Right atrium auricular region (tissue), 2 donors: ENCODE data around the gene KIF5A. TPM values are rescaled to one million over a fixed set of nuclear protein-coding genes. Genes with fewer than 3 reads are reported as not detected.
"Not testable (repeated sequence)": the region's sequence is repeated elsewhere in the genome, so short reads cannot be mapped to it uniquely, and the experiment has no call there.

Experiments used
- DNase-seq: peaks from one replicate; pipeline ENCODE4 v3.0.0-alpha.2; 2019; ENCODE audit warnings: low spot score
- H3K27ac ChIP-seq, 2 donors: fragments of 200-600 bp; sonication (generic); 1 replicate in 1 of 2; 2 replicates in 1 of 2; pipeline ENCODE4 v1.5.1; 2016 to 2019
- H3K27me3 ChIP-seq, 2 donors: fragments of 200-600 bp; sonication (generic); one replicate each; pipeline versions ENCODE4 v1.5.1 to v1.6.0; 2017 to 2019
- H3K36me3 ChIP-seq: fragments of 200-600 bp; sonication (generic); one replicate; pipeline ENCODE4 v1.5.1; 2016
- H3K4me1 ChIP-seq, 2 donors: fragments of 200-600 bp; sonication (generic); one replicate each; pipeline versions ENCODE4 v1.5.1 to v1.6.0; 2017 to 2019
- H3K4me3 ChIP-seq, 2 donors: fragments of 200-600 bp; sonication (generic); 1 replicate in 1 of 2; 2 replicates in 1 of 2; pipeline ENCODE4 v1.5.1; 2017 to 2019; ENCODE audit warnings: mild to moderate bottlenecking in 1 of 2, moderate library complexity in 1 of 2
- H3K9me3 ChIP-seq, 2 donors: fragments of 200-600 bp; sonication (generic); one replicate each; pipeline ENCODE4 v1.5.1; 2019
- total RNA-seq, 2 donors: library from RNA; depleted of rRNA; stranded (reverse); fragments of >200 nt; gene quantifications; one replicate each; pipeline ENCODE4 v1.1.0, GENCODE V29; 2016
- TF ChIP-seq, protein P1 (sequence below), 2 donors: fragments of 200-600 bp; sonication (generic); IDR thresholded peaks; one replicate each; pipeline ENCODE4 v1.5.1; 2019; ENCODE audit warnings: antibody characterized with exemption in 2 of 2

The KIF5A gene
- total RNA-seq, 2 donors from 2014 or later, result 0.11 to 0.12 TPM

DNA sequence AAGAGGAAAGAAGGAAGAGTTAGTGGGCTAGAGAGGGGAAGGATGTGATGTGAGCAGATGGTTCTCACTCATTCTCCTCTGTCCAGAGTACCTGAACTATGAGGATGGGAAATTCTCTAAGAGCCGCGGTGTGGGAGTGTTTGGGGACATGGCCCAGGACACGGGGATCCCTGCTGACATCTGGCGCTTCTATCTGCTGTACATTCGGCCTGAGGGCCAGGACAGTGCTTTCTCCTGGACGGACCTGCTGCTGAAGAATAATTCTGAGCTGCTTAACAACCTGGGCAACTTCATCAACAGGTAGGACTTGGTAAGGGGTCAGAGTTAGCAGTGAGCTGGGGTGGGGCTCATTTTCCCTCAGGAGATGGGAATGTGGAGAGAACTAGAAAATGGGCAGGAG is 37.2 kb upstream of the KIF5A start:
- Histone ChIP-seq H3K4me1 (peaks cover 0 to 10% of the 10 kb centered on the region in 2 donors), H3K36me3 (peaks cover 66% of the 10 kb centered on the region), H3K9me3 (no peaks in the 10 kb centered on the region), H3K27me3 (no peaks in the 10 kb centered on the region), H3K4me3 (no peak overlapping the region), H3K27ac (no peak overlapping the region)
- TF ChIP-seq, protein P1, sequence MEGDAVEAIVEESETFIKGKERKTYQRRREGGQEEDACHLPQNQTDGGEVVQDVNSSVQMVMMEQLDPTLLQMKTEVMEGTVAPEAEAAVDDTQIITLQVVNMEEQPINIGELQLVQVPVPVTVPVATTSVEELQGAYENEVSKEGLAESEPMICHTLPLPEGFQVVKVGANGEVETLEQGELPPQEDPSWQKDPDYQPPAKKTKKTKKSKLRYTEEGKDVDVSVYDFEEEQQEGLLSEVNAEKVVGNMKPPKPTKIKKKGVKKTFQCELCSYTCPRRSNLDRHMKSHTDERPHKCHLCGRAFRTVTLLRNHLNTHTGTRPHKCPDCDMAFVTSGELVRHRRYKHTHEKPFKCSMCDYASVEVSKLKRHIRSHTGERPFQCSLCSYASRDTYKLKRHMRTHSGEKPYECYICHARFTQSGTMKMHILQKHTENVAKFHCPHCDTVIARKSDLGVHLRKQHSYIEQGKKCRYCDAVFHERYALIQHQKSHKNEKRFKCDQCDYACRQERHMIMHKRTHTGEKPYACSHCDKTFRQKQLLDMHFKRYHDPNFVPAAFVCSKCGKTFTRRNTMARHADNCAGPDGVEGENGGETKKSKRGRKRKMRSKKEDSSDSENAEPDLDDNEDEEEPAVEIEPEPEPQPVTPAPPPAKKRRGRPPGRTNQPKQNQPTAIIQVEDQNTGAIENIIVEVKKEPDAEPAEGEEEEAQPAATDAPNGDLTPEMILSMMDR (IDR thresholded peaks at IDR 0.05), result no peak
- DNase-seq, result no peak

DNA sequence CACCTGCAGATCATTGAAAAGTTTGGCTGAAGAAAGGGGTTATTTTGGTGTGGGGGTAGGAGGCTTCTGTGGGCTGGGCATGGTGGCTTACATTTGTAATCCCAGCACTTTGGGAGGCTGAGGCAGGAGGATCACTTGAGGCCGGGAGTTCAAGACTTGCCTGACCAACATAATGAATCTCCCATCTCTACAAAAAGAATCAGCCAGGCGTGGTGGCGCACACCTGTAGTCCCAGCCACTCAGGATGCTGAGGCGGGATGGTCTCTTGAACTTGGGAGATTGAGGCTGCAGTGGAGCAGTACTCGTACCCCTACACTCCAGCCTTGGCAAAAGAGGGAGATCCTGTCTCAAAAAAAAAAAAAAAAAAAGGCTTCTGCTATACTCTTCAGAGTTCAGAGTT is 36.6 kb upstream of the KIF5A start:
- no peaks in the 10 kb centered on the region for H3K27me3 ChIP-seq
- no peak overlapping the region for H3K27ac ChIP-seq
- TF ChIP-seq, protein P1 (IDR thresholded peaks at IDR 0.05), result no peak
- DNase-seq, result no peak
- H3K9me3 ChIP-seq, result no peaks in the 10 kb centered on the region
- H3K4me3 ChIP-seq, result no peak overlapping the region
- H3K36me3 ChIP-seq, result peaks cover 70% of the 10 kb centered on the region
- peaks cover 0 to 16% of the 10 kb centered on the region in 2 donors for H3K4me1 ChIP-seq

DNA sequence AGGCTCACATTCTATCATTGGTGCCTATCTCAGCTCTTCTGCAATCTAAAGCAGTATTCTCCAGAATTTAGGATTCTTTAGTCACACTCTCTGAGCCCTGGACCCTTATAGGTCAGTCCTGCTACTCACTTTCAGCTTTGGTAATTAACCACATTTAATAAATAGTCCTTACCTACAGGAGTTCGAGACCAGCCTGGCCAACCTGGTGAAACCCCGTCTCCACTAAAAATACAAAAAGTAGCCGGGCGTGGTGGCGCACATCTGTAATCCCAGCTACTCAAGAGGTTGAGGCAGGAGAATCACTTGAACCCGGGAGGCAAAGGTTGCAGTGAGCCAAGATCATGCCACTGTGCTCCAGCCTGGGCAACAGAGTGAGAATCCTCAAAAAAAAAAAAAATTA is 36.2 kb upstream of the KIF5A start:
- not testable (repeated sequence) for DNase-seq, H3K4me3 ChIP-seq, H3K27ac ChIP-seq, H3K27me3 ChIP-seq, H3K9me3 ChIP-seq
- peaks cover 0 to 20% of the 10 kb centered on the region in 2 donors for H3K4me1 ChIP-seq
- H3K36me3 ChIP-seq, result peaks cover 70% of the 10 kb centered on the region

DNA sequence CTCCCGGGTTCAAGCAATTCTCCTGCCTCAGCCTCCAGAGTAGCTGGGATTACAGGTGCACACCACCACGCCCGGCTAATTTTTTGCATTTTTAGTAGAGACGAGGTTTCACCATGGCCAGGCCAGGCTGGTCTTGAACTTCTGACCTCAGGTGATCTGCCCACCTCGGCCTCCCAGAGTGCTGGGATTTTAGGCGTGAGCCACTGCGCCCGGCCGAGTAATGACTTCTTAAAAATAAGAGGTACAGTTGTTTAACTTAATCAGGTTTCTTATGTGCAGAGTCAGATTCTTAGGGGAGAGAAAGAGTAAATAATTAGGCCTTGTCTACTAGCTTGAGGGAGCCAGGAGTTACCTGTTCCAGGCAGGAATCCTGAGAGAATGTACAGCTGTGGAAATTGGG is 35.6 kb upstream of the KIF5A start:
- H3K9me3 ChIP-seq, H3K4me3 ChIP-seq, H3K27me3 ChIP-seq, DNase-seq, H3K27ac ChIP-seq: not testable (repeated sequence)
- Histone ChIP-seq H3K4me1 (peaks cover 0 to 26% of the 10 kb centered on the region in 2 donors), H3K36me3 (peaks cover 70% of the 10 kb centered on the region)

DNA sequence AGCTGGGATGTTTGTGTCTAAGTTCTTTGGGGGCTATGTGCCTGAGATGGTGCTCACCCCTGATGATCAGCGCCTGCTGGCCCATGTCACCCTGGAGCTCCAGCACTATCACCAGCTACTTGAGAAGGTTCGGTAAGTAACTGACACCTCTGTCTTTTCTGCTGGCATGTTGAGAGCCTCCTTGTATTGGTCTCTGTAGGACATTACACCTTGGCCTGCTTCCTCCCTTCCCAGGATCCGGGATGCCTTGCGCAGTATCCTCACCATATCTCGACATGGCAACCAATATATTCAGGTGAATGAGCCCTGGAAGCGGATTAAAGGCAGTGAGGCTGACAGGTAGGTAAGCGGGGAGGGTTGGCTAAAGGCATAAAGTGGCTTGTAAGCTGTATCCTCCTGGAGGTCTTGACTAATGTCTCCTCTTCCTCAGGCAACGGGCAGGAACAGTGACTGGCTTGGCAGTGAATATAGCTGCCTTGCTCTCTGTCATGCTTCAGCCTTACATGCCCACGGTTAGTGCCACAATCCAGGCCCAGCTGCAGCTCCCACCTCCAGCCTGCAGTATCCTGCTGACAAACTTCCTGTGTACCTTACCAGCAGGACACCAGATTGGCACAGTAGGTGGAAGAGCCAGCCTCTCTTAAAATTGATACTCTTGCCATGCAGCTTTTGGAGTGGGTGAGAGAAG is 35.0 kb upstream of the KIF5A start:
- no peak overlapping the region for H3K4me3 ChIP-seq
- no peak overlapping the region for H3K27ac ChIP-seq
- H3K27me3 ChIP-seq, result no peaks in the 10 kb centered on the region
- H3K9me3 ChIP-seq, result no peaks in the 10 kb centered on the region
- DNase-seq, result no peak
- TF ChIP-seq, protein P1 (IDR thresholded peaks at IDR 0.05), result no peak
- H3K36me3 ChIP-seq, result peaks cover 64% of the 10 kb centered on the region
- H3K4me1 ChIP-seq, result peaks cover 0 to 29% of the 10 kb centered on the region in 2 donors

DNA sequence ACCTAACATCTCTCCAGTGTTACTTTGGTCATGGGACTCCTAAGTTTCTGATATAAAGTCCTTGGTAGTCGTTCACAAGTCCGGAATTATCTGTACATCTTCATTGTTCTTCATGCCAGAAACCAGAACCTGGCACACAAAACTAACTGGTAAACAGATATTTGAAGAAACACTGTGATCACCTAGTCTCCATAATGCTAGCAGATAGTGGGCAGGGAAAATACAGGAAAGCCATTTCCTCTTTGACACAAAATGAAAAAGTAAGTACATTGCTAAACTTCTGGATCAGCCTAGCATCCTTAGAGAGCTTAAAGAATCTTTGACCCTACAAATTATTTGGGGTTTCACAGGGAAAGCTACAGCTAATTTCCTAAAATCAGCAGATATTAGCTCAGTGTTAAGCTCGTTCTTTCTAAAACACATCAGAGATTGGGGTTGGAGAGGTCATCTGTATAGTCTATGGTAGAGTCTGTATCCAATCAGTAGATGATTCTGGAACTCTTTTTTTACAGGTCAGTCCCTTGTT is 34.4 kb upstream of the KIF5A start:
- peaks cover 0 to 29% of the 10 kb centered on the region in 2 donors for H3K4me1 ChIP-seq
- TF ChIP-seq, protein P1 (IDR thresholded peaks at IDR 0.05), result no peak
- no peak for DNase-seq
- H3K27me3 ChIP-seq, result no peaks in the 10 kb centered on the region
- peaks cover 63% of the 10 kb centered on the region for H3K36me3 ChIP-seq
- no peaks in the 10 kb centered on the region for H3K9me3 ChIP-seq
- no peak overlapping the region for H3K4me3 ChIP-seq
- H3K27ac ChIP-seq, result no peak overlapping the region
